Ishikawa (cell line): ENCODE measurements around the gene RASAL3.

Source experiments
- CEBPB ChIP-seq: IDR thresholded peaks from 2 replicates; pipeline ENCODE4 v1.6.1; 2012
- CREB1 ChIP-seq: IDR thresholded peaks from 2 replicates; pipeline ENCODE4 v1.6.1; 2012; ENCODE audit warnings: low read depth
- EGR1 ChIP-seq: IDR thresholded peaks from 2 replicates; pipeline ENCODE4 v1.6.1; 2012
- EP300 ChIP-seq: IDR thresholded peaks from 2 replicates; pipeline ENCODE4 v1.6.1; 2012; ENCODE audit warnings: borderline replicate concordance
- FOXM1 ChIP-seq: IDR thresholded peaks from 2 replicates; pipeline ENCODE4 v1.6.1; 2012; ENCODE audit warnings: low read depth, borderline replicate concordance
- NFIC ChIP-seq: IDR thresholded peaks from 2 replicates; pipeline ENCODE4 v1.6.1; 2012
- RAD21 ChIP-seq: IDR thresholded peaks from 2 replicates; pipeline ENCODE4 v1.6.1; 2012; ENCODE audit warnings: low read depth
- TAF1 ChIP-seq: IDR thresholded peaks from 2 replicates; pipeline ENCODE4 v1.6.1; 2012; ENCODE audit warnings: low read depth, mild to moderate bottlenecking
- TCF12 ChIP-seq: IDR thresholded peaks from 2 replicates; pipeline ENCODE4 v1.6.1; 2012; ENCODE audit warnings: low read depth
- TEAD4 ChIP-seq: IDR thresholded peaks from 2 replicates; pipeline ENCODE4 v1.6.1; 2012
- YY1 ChIP-seq: IDR thresholded peaks from 2 replicates; pipeline ENCODE4 v1.6.1; 2012; ENCODE audit warnings: low read depth
- ZBTB7A ChIP-seq: IDR thresholded peaks from 2 replicates; pipeline ENCODE4 v1.6.1; 2012; ENCODE audit warnings: low read depth
- TF ChIP-seq, protein P1 (sequence below): IDR thresholded peaks from 2 replicates; pipeline ENCODE4 v1.6.1; 2012
- TF ChIP-seq, protein P2 (sequence below): IDR thresholded peaks from 2 replicates; pipeline ENCODE4 v1.6.1; 2012
- TF ChIP-seq, protein P3 (sequence below): IDR thresholded peaks from 2 replicates; pipeline ENCODE4 v1.6.1; 2012; ENCODE audit warnings: low read depth, mild to moderate bottlenecking

The RASAL3 gene

DNA sequence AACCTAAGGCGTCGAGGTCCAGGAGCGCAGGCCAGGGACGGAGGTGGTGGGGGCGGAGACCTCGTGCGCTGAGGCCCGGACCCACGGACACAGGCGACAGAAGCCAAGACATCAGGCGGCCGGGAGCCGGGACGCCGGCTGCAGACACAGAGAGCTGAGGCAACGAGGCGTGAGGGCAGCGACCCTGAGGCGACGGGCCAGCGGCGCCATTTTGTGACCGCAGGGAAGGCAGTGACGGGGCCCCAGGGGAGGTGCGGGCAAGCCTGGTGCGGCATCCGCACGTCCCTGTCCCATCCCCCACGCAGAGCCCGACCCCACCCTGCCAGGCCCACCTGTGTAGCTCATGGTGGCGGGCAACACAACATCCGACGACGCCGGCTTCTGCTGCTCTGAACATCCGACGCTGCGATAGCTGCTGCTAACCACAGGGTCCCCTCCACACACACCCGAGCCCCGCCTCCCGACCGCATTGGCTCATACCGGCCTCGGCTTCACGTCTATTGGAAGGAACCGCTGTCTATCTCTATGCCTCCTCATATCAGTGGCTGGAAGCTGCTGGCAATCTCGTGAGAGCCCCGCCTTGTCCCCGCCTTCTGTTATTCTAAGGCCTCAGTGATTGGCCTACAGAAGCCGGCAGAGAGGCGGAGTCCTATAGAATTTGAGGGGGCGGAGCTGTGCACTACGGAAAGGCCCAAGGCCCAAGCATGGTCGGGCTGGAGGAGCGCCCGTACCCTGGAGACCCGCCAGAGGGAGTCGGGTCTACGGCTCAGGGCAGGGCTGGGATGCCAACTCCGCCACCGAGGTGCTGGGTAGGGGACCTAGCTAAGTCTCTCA lies 45.5 kb downstream of the RASAL3 start, which contains the start of gene AKAP8L:
Gene AKAP8L, minus strand, starts transcription at position 410 of the 834 bp plus-strand sequence. Its CDS starts 65 bp downstream, at position 345.
- TF ChIP-seq, protein P1, sequence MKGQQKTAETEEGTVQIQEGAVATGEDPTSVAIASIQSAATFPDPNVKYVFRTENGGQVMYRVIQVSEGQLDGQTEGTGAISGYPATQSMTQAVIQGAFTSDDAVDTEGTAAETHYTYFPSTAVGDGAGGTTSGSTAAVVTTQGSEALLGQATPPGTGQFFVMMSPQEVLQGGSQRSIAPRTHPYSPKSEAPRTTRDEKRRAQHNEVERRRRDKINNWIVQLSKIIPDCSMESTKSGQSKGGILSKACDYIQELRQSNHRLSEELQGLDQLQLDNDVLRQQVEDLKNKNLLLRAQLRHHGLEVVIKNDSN, result no peak
- TF ChIP-seq NFIC, result peak; percentile 39; the same call in 1 of the 2 replicates
- TF ChIP-seq, protein P2, sequence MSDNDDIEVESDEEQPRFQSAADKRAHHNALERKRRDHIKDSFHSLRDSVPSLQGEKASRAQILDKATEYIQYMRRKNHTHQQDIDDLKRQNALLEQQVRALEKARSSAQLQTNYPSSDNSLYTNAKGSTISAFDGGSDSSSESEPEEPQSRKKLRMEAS, result peak; percentile 65
- no peak for TF ChIP-seq EP300
- TF ChIP-seq EGR1, result peak; percentile 43
- peak; percentile 88 for TF ChIP-seq TAF1
- no peak for TF ChIP-seq TEAD4
- TF ChIP-seq CEBPB, result no peak
- 0 out of 2 replicates have a peak, but pooled peaks have one; percentile 56 for TF ChIP-seq ZBTB7A
- 0 out of 2 replicates have a peak, but pooled peaks have one; percentile 46 for TF ChIP-seq CREB1
- TF ChIP-seq YY1, result peak; percentile 92
- no peak for TF ChIP-seq FOXM1
- TF ChIP-seq, protein P3, sequence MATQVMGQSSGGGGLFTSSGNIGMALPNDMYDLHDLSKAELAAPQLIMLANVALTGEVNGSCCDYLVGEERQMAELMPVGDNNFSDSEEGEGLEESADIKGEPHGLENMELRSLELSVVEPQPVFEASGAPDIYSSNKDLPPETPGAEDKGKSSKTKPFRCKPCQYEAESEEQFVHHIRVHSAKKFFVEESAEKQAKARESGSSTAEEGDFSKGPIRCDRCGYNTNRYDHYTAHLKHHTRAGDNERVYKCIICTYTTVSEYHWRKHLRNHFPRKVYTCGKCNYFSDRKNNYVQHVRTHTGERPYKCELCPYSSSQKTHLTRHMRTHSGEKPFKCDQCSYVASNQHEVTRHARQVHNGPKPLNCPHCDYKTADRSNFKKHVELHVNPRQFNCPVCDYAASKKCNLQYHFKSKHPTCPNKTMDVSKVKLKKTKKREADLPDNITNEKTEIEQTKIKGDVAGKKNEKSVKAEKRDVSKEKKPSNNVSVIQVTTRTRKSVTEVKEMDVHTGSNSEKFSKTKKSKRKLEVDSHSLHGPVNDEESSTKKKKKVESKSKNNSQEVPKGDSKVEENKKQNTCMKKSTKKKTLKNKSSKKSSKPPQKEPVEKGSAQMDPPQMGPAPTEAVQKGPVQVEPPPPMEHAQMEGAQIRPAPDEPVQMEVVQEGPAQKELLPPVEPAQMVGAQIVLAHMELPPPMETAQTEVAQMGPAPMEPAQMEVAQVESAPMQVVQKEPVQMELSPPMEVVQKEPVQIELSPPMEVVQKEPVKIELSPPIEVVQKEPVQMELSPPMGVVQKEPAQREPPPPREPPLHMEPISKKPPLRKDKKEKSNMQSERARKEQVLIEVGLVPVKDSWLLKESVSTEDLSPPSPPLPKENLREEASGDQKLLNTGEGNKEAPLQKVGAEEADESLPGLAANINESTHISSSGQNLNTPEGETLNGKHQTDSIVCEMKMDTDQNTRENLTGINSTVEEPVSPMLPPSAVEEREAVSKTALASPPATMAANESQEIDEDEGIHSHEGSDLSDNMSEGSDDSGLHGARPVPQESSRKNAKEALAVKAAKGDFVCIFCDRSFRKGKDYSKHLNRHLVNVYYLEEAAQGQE, result no peak
- peak; percentile 50; the same call in 1 of the 2 replicates for TF ChIP-seq TCF12
- TF ChIP-seq RAD21, result peak; percentile 50

DNA sequence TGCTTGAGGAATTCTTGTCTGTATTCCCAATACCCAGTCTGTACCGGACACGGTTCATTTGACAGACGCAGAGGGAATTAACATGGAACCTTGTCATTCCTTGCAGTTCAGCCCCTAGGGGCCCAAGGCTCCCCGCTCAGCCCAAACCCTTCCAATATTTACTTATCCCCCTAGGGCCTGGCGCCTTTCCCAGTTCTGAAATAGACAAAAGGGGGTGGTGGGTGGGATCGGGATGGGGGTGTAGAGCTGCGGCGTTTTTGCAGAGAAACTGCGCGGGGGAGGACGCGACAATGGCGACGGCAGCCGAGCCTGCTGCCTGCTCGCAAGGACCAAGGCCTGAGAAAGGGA lies 46.1 kb downstream of the RASAL3 start:
- TF ChIP-seq, protein P1, result no peak
- peak; percentile 57 for TF ChIP-seq NFIC

DNA sequence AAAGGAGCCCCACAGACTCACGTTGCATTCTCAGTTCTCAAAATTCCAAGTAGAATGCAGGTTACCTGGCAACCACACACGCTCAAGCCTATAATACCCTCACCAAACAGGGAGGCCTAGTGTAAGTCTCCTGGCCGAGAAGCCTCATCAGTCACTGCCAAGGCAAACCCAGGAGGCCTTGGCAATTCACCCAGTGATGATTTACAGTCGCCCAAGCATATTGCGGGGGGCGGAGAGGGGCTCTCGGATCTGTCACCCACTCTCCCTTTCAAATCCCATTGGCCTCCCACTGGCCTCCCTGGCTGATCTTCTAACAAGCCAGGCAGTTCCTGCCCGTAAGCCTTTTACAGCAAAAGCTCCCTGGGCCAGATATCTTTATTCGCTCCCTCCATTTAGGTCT lies 46.6 kb downstream of the RASAL3 start:
- TF ChIP-seq TEAD4 (no peak), CREB1 (no peak), TCF12 (no peak), ZBTB7A (no peak), RAD21 (no peak), FOXM1 (no peak), EP300 (no peak), TAF1 (no peak)
- TF ChIP-seq, protein P2, result no peak
- TF ChIP-seq, protein P1, result no peak
- TF ChIP-seq, protein P3, result no peak

DNA sequence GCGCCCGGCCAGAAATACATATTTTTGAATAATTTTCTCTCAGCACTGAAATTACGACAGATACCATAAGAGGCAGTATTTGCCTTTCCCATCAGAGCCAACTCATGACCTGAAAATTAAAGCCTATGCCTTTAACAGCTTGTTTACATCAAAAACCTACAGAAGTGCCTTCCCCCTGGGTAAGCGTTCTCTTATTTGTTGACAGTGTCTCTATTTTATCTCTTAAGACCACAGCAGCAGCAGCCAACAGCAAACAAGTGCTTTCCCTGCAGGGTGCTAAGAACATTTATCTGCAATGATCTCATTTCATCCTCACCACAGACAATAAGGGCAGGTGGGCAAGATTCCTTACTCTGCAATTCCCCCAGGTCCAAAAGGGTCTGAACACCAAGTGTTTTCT lies 51.5 kb downstream of the RASAL3 start:
- TF ChIP-seq FOXM1, result no peak
- no peak for TF ChIP-seq EP300
- no peak for TF ChIP-seq EGR1
- TF ChIP-seq, protein P1, result no peak
- TF ChIP-seq, protein P2, result no peak
- TF ChIP-seq YY1, result no peak

DNA sequence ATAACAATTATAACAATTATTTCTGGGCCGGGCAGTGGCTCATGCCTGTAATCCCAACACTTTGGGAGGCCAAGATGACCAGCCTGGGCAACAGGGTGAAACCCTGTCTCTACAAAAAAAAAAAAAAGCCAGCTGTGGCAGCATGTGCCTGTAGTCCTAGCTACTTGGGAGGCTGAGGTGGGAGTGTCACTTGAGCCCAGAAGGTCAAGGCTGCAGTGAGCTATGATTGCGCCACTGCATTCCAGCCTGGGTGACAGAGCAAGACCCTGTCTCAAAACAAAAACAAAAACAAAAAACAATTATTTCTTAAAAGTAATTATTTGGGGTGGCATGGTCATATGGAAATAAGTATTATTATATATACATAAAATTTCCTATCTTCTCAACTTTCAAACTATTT lies 53.0 kb downstream of the RASAL3 start:
- peak; percentile 28; the same call in 1 of the 2 replicates for TF ChIP-seq CEBPB

DNA sequence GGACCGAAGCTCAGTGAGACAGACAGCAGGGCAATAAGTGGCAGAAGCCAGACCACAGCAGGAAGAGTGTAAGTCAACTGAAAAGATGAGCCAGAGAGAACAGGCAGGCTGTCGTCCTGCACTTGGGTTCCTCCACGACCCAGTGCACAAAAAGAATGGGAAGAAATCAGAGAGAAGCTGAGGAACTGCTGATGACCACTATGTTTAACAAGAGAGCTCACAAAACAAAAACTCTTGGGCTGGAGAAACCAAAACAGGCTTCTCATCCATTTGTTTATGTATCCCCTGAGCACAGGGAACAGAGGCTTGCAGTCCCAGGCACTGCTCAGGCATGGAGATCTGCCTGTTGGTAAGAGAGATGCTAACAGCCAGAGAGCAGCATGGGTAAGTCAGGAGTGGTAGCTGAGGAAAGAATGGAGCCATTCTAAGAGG lies 59.5 kb downstream of the RASAL3 start:
- TF ChIP-seq CEBPB (no peak), CREB1 (no peak), ZBTB7A (no peak), EP300 (no peak), FOXM1 (no peak), RAD21 (no peak), EGR1 (no peak), TAF1 (no peak), NFIC (no peak)
- TF ChIP-seq, protein P3, result no peak
- TF ChIP-seq, protein P1, result no peak
